Pancreas (tissue), 10 donors: Measurements from ENCODE around the gene ATP1A1. TPM values are rescaled to one million over a fixed set of nuclear protein-coding genes. Genes with fewer than 3 reads are reported as not detected.

Experiments
- ATAC-seq, 4 donors: fragments of 200-7000 bp; cut with Tn5 transposase; one replicate each; pipeline versions ENCODE4 v1.8.0 to v1.9.1; 2020; ENCODE audit warnings: mild to moderate bottlenecking in 4 of 4, moderate library complexity in 4 of 4
- DNase-seq, 6 donors: peaks; one replicate each; pipeline ENCODE4 v3.0.0-alpha.2; 2020
- FAIRE-seq: peaks from 2 replicates; lab custom pipeline; 2012; peaks lifted over from hg19 to GRCh38; lab: Jason Lieb, UNC
- H3K27ac ChIP-seq, 4 donors: fragments of 200-600 bp; sonication (generic); 1 replicate in 3 of 4; 2 replicates in 1 of 4; pipeline versions ENCODE4 v1.5.0 to v1.8.0; 2020
- H3K27me3 ChIP-seq, 4 donors: fragments of 200-600 bp; one replicate each; pipeline ENCODE4 v1.8.0; 2021
- H3K36me3 ChIP-seq, 3 donors: fragments of 200-600 bp; sonication (generic) in 1 of 3; one replicate each; pipeline versions ENCODE4 v1.5.0 to v1.8.0; 2020 to 2021
- H3K4me1 ChIP-seq, 3 donors: fragments of 200-600 bp; one replicate each; pipeline ENCODE4 v1.8.0; 2021
- H3K4me3 ChIP-seq, 4 donors: fragments of 200-600 bp; sonication (generic) in 2 of 4; one replicate each; pipeline versions ENCODE4 v1.5.0 to v1.8.0; 2020 to 2021
- H3K9me3 ChIP-seq, 4 donors: fragments of 200-600 bp; one replicate each; pipeline ENCODE4 v1.8.0; 2021
- WGBS, 2 donors: extraction: QIAGEN DNeasy Blood & Tissue Kit; methylation state at CpG; one replicate each; pipeline ENCODE4 v1.1.7; 2013; 5-methylcytosine and 5-hydroxymethylcytosine counted together
- intact Hi-C, 3 donors: fragments of 100-400 bp; cut with DNase I; formaldehyde crosslinking; loops; one replicate each; pipeline versions ENCODE4 v1.11.1 to v1.14.2; 2022
- polyA plus RNA-seq, 2 donors: library from polyadenylated mRNA; stranded (reverse); fragments of 200-250 nt; gene quantifications; one replicate each; pipeline ENCODE4 v1.2.3, GENCODE V29; 2013
- total RNA-seq, 6 donors: library from RNA; stranded (reverse); fragmentation: NEBNext Ultra II Directional in 4 of 6; extraction: Animal tissue kit (Norgen Biotek cat#: 25700) in 4 of 6; gene quantifications; one replicate each; pipeline versions ENCODE4 v1.2.1 to v1.2.4, GENCODE V29; 2021 to 2023
- TF ChIP-seq, protein P1 (sequence below), 4 donors: fragments of 200-600 bp; sonication (generic) in 3 of 4; IDR thresholded peaks; one replicate each; pipeline versions ENCODE4 v1.5.0 to v1.8.0; 2021; ENCODE audit warnings: antibody characterized with exemption in 4 of 4
- donor health status: healthy with polysubstance abuse.
- donor health status: DM: no; HTN: no; CAD: no; lungs with moderate emphysema.
- donor health status: DM: no; HTN: no; CAD: no.
- donor health status: control.
- donor health status: control.
- donor health status: Bipolar disorder and iron deficiency.
- donor health status: DM: yes; HTN: yes; CAD: no.
- donor health status: DM: no; HTN: no; CAD: no.
- donor health status: DM: no; HTN: no; CAD: no.
- donor health status: DM: yes; HTN: yes; CAD: no.

Gene ATP1A1
- total and polyA plus RNA-seq, 8 donors, result 226 to 735 (median 490) TPM

DNA sequence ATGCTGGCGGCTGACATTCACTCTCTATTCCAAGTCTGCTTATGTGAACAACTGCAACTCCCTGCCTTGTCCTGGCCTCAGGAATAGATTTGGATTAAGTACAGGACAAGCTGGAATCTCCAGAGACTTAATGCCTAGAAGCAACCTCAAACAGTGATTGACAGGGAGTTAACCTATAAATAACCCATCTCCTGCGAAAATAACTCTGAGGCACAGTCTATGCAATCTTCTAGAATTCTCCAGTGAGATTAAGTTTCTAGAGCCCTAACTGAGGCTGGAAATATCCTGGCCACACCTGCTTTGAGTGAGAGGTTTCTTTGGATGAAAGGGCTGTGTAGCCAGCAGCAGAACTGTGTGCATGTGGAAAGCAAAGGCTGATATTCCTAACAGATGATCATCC lies 25.3 kb upstream of the ATP1A1 start:
- Histone ChIP-seq H3K9me3 (no peaks in the 10 kb centered on the region), H3K36me3 (no peaks in the 10 kb centered on the region), H3K27me3 (no peaks in the 10 kb centered on the region), H3K4me3 (no peak overlapping the region), H3K27ac (no peak overlapping the region), H3K4me1 (no peaks in the 10 kb centered on the region)
- no peak for DNase-seq
- ATAC-seq, result no peak
- intact Hi-C loops, result no loop called here
- TF ChIP-seq, protein P1, sequence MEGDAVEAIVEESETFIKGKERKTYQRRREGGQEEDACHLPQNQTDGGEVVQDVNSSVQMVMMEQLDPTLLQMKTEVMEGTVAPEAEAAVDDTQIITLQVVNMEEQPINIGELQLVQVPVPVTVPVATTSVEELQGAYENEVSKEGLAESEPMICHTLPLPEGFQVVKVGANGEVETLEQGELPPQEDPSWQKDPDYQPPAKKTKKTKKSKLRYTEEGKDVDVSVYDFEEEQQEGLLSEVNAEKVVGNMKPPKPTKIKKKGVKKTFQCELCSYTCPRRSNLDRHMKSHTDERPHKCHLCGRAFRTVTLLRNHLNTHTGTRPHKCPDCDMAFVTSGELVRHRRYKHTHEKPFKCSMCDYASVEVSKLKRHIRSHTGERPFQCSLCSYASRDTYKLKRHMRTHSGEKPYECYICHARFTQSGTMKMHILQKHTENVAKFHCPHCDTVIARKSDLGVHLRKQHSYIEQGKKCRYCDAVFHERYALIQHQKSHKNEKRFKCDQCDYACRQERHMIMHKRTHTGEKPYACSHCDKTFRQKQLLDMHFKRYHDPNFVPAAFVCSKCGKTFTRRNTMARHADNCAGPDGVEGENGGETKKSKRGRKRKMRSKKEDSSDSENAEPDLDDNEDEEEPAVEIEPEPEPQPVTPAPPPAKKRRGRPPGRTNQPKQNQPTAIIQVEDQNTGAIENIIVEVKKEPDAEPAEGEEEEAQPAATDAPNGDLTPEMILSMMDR (IDR thresholded peaks at IDR 0.05), result no peak
- FAIRE-seq, result no peak
- WGBS, 2 donors, result 89 to 93% methylated on average over 2 of the region's 2 CpGs

DNA sequence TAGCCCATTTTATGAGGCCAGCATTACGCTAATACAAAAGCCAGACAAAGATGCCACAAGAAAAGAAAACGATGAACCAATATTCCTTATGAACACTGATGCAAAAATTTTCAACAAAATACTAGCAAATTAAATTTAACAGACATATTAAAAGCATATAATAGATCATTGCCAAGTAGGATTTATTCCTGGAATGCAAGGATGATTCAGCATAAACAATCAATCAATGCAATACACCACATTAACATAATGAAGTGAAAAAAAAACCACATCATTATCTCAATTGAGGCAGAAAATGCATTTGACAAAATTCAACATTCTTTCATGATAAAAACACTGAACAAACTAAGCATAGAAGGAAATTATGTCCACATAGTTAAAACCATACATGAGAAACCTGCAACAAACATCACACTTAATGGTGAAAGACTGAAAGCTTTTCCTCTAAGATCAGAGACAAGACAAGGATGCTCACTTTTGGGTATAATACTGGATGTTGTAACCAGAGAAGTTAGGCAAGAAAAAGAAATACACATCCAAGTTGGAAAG lies 22.9 kb upstream of the ATP1A1 start:
- TF ChIP-seq, protein P1 (IDR thresholded peaks at IDR 0.05), result no peak
- no peaks in the 10 kb centered on the region for H3K9me3 ChIP-seq
- DNase-seq (no peak), ATAC-seq (no peak), FAIRE-seq (no peak)
- H3K4me3 ChIP-seq, result no peak overlapping the region
- H3K36me3 ChIP-seq, result no peaks in the 10 kb centered on the region
- intact Hi-C loops, result no loop called here
- no peaks in the 10 kb centered on the region for H3K27me3 ChIP-seq
- WGBS, 2 donors, result 89 to 91% methylated on average over 2 of the region's 2 CpGs
- no peak overlapping the region for H3K27ac ChIP-seq
- no peaks in the 10 kb centered on the region for H3K4me1 ChIP-seq

DNA sequence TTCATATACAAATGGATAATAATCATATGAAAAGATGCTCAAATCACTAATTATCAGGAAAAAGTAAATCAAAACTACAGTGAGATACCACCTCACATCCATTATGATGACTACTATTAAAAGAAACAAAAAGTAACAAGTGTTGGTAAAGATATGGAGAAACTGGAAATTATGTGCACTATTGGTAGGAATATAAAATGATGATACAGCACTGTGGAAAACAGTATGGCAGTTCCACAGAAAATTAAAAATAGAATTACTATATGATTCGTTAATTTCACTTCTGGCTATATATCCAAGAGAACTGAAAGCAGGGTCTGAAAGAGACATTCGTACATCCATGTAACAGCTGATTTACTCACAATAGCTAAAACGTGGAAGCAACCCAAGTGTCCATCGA lies 21.1 kb upstream of the ATP1A1 start:
- H3K36me3 ChIP-seq, result no peaks in the 10 kb centered on the region
- FAIRE-seq (no peak), DNase-seq (no peak), ATAC-seq (no peak)
- no peaks in the 10 kb centered on the region for H3K9me3 ChIP-seq
- TF ChIP-seq, protein P1 (IDR thresholded peaks at IDR 0.05), result no peak
- H3K4me3 ChIP-seq, result no peak overlapping the region
- 76 to 90% methylated on average over 4 of the region's 4 CpGs for WGBS, 2 donors
- H3K4me1 ChIP-seq, result no peaks in the 10 kb centered on the region
- no peak overlapping the region for H3K27ac ChIP-seq
- intact Hi-C loops, result no loop called here
- H3K27me3 ChIP-seq, result no peaks in the 10 kb centered on the region

DNA sequence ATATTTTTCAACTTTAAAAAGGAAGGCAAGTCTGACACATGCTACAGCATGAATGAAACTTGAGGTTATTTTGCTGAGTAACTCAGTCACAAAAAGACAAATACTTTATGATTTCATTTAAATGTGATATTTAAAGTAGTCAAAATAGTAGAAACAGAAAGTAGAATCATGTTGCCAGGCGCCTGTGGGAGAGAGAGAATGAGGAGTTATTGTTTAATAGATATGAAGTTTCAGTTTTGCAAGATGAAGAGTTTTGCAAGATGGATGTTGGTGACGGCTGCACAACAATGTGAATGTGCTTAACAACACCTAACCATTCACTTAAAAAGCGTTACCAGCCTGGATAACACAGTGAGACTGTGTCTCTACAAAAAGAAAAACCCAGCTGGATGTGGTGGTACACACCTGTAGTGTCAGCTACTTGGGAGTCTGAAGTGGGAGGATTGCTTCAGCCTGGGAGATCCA lies 20.7 kb upstream of the ATP1A1 start:
- H3K36me3 ChIP-seq, result no peaks in the 10 kb centered on the region
- DNase-seq (no peak), FAIRE-seq (no peak), ATAC-seq (no peak)
- WGBS, 2 donors, result 78 to 83% methylated on average over 3 of the region's 3 CpGs
- no peaks in the 10 kb centered on the region for H3K27me3 ChIP-seq
- no peak overlapping the region for H3K4me3 ChIP-seq
- TF ChIP-seq, protein P1 (IDR thresholded peaks at IDR 0.05), result no peak
- no peaks in the 10 kb centered on the region for H3K4me1 ChIP-seq
- no peak overlapping the region for H3K27ac ChIP-seq
- intact Hi-C loops, result no loop called here
- no peaks in the 10 kb centered on the region for H3K9me3 ChIP-seq

DNA sequence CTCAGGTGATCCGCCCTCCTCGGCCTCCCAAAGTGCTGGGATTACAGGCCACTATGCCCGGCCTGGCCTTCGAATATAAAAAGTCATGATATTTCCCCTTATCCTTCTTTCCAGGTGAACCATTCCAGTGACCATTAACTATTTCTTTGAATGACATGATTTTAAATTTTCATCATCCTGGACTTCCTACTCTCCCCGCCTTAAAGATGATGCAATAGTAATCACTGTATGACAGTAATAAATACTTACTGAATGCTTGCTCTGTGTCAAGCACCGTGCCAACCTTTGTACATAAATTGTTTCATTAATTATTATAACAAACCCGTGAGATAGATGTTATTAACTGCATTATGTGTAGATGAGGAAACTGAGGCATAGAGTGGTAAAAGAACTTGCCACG lies 19.9 kb upstream of the ATP1A1 start:
- ATAC-seq (no peak), FAIRE-seq (no peak), DNase-seq (no peak)
- no peaks in the 10 kb centered on the region for H3K4me1 ChIP-seq
- no peaks in the 10 kb centered on the region for H3K36me3 ChIP-seq
- H3K9me3 ChIP-seq, result no peaks in the 10 kb centered on the region
- TF ChIP-seq, protein P1 (IDR thresholded peaks at IDR 0.05), result no peak
- no peak overlapping the region for H3K4me3 ChIP-seq
- H3K27ac ChIP-seq, result no peak overlapping the region
- no peaks in the 10 kb centered on the region for H3K27me3 ChIP-seq
- 87 to 92% methylated on average over 8 of the region's 8 CpGs for WGBS, 2 donors
- intact Hi-C loops, result no loop called here
